ENCODE measurements around the gene POLR1F. TPM values are rescaled to one million over a fixed set of nuclear protein-coding genes. Genes with fewer than 3 reads are reported as not detected.

Gene POLR1F
- total RNA-seq, 1 donor from 2014 or later = 26.9 TPM

- intact Hi-C loops (cut with micrococcal nuclease) = loop anchor here (1.0 kb wide), 1 partner anchor 31 kb away; no protein-coding TSS in a partner anchor
Observed at GRCh38 chr7:19677180-19677579, 31.7 kb downstream of the POLR1F start.

- intact Hi-C loops (cut with micrococcal nuclease) = no loop called here
Observed at GRCh38 chr7:19675816-19676215, 33.0 kb downstream of the POLR1F start.

GRCh38 chr7:19674266-19674960, 34.4 kb downstream of the POLR1F start:
- intact Hi-C loops (cut with micrococcal nuclease) = no loop called here

GRCh38 chr7:19670806-19671205, 38.0 kb downstream of the POLR1F start:
- intact Hi-C loops (cut with micrococcal nuclease) = no loop called here

- intact Hi-C loops (cut with micrococcal nuclease) = loop anchor here (1.0 to 5.0 kb wide), 3 partner anchors 113 to 1309 kb away; no protein-coding TSS in a partner anchor
Observed at GRCh38 chr7:19665399-19666008, 43.3 kb downstream of the POLR1F start.

- intact Hi-C loops (cut with micrococcal nuclease) = no loop called here
Observed at GRCh38 chr7:19663816-19664462, 44.9 kb downstream of the POLR1F start.

GRCh38 chr7:19648791-19649190, 60.0 kb downstream of the POLR1F start:
- intact Hi-C loops (cut with micrococcal nuclease) = no loop called here

Other genes with a start within 250 kb of the POLR1F start
- gene TMEM196, start 64.6 kb upstream of the POLR1F start, total RNA-seq = not detected in 2 replicates